HG02840 (cell line): Measurements from ENCODE around the gene GNAQ.

Experiments
- ATAC-seq: cut with Tn5 transposase; IDR thresholded peaks from one replicate; pipeline ENCODE4 v1.9.1; 2021; ENCODE audit warnings: mild to moderate bottlenecking, moderate library complexity, moderate number of reproducible peaks; ENCODE audit not compliant: unreplicated experiment, low FRiP score

GNAQ gene

GRCh38 chr9:77912895-77913693, 118.5 kb downstream of the GNAQ start:
- ATAC-seq, result no peak

- ATAC-seq, result no peak
Measured at GRCh38 chr9:77911928-77912327, 119.7 kb downstream of the GNAQ start.

GRCh38 chr9:77910194-77910621, 121.4 kb downstream of the GNAQ start:
- ATAC-seq, result no peak

- ATAC-seq, result no peak
Measured at GRCh38 chr9:77909306-77909705, 122.3 kb downstream of the GNAQ start.

- no peak for ATAC-seq
Measured at GRCh38 chr9:77908293-77908692, 123.3 kb downstream of the GNAQ start.

GRCh38 chr9:77907585-77907984, 124.0 kb downstream of the GNAQ start:
- no peak for ATAC-seq

GRCh38 chr9:77906991-77907390, 124.6 kb downstream of the GNAQ start:
- ATAC-seq, result no peak

- no peak for ATAC-seq
Measured at GRCh38 chr9:77903666-77904285, 127.8 kb downstream of the GNAQ start.

GRCh38 chr9:77901771-77902170, 129.8 kb downstream of the GNAQ start:
- no peak for ATAC-seq

- ATAC-seq, result no peak
Measured at GRCh38 chr9:77901018-77901417, 130.6 kb downstream of the GNAQ start.

- ATAC-seq, result no peak
Measured at GRCh38 chr9:77899679-77900354, 131.8 kb downstream of the GNAQ start.

GRCh38 chr9:77898864-77899263, 132.7 kb downstream of the GNAQ start:
- ATAC-seq, result no peak

GRCh38 chr9:77896938-77897667, 134.5 kb downstream of the GNAQ start:
- ATAC-seq, result no peak

GRCh38 chr9:77896269-77896937, 135.2 kb downstream of the GNAQ start:
- no peak for ATAC-seq

- no peak for ATAC-seq
Measured at GRCh38 chr9:77893706-77894105, 137.9 kb downstream of the GNAQ start.

GRCh38 chr9:77892955-77893514, 138.6 kb downstream of the GNAQ start:
- ATAC-seq, result no peak

- no peak for ATAC-seq
Measured at GRCh38 chr9:77892171-77892570, 139.4 kb downstream of the GNAQ start.

- ATAC-seq, result no peak
Measured at GRCh38 chr9:77891128-77891800, 140.3 kb downstream of the GNAQ start.

- ATAC-seq, result no peak
Measured at GRCh38 chr9:77887662-77888061, 143.9 kb downstream of the GNAQ start.
